CD4-positive, alpha-beta T cell treated with Interleukin-17A for 1 hour (primary cell): ENCODE measurements around the gene PCNX2.

Source experiments
- DNase-seq: peaks from one replicate; pipeline ENCODE4 v3.0.0-alpha.2; 2020

PCNX2 gene

DNA sequence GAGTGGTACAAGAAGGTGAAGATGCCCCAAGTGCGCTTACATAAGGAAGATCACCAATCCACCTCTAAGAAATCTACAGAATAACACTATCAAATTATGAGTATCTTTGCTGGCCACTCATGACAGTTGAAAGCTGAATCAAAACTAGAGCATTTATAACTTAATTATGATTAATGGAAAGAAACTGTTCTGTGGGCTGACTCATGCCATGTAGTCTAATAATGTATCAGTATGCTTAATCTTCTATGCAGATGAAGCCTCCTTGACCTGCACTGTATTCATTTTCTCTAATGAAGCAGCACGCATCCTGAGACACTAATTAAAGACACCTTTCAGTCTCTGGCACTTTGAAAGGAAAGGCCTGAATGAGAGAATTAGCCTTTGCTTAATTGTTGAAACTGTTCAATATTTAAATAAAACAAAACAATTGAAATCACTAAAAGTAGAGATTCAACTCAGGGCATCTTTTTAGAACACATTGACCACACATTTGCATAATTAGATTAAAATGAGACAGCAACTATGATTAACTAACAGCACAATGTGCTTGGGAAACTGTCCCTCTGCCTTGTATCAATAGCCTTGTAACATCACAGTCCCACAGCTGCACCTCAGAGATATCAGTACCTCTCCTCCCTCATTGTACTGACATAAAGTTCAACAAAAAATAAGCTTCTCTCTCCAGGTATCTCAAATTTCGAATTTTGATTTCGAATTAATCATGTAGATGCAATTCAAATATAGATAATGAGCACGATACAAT lies 239.5 kb downstream of the PCNX2 start:
- DNase-seq: no peak

DNA sequence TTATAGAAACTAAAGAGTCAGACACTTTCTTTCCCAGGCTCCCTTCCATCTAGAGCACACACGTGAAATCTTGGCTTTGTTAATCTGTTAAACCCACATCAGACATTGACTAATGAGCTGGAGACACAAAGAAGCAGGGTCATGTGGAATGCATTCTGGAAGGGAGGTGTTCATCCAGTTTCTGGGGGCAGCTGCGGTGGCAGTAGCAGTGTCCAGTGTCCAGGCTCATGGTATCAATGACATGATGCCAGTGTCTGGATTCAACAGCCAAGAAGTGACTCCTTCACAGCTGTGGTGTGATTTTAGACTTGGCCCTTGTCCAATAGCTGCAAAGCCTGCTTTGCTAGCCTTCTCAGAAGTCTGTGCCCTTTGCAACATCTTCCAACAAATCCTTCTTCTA lies 249.9 kb downstream of the PCNX2 start:
- no peak for DNase-seq

DNA sequence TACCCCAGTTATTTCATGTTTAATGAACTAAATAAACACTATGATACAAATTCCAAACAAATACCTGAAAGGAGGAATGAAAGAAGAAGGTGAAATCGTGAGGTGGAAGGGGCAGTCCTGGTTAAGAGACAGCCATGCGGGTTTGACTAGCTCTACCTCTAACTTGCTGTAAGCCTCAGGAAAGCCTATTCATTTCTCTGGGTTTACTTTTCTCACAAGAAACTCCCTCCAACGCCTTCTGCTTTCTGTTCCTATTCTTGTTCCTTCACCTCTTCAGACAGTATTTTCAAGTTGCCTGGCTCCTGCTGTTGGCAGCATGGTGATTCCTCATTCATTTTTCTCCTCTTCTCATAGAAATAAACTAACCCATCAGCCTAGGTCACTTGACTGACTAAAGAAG lies 252.7 kb downstream of the PCNX2 start:
- DNase-seq: no peak

DNA sequence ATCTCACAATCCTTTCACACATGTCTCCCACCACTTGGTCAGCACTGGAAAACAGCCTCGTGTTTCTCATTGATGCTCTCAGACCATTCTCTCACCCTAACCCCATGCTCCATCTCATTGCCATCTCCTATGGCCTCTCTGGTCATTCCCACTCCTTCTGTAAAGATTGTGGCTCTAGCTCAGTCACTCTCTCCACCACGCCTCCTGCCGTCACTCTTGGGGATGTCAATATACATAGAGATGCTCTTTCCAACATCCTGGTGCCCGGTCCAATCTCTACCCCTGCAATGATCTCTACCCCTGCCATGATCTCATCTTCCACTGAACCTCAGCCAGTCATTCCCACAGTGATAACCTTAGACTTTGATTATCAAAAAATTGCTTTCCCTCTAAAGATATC lies 255.0 kb downstream of the PCNX2 start:
- no peak for DNase-seq

DNA sequence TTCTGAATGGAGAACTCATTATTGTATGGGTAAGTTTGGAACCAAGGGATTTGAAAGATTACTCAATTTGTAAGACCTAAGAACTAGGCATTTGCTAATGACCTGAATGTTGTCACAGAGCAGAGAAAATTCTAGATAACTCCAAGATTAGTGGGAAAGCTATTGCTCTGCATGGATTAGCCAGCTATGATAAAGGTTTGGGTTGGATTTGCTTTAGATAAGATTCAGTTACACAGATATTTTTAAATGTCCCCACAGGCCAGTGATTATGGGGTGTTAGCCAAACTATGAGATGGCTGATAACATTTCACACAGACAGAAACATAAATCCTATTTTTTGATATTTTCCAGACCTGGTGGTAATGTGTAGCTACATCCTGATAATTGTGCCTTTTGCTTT lies 256.9 kb downstream of the PCNX2 start:
- no peak for DNase-seq

DNA sequence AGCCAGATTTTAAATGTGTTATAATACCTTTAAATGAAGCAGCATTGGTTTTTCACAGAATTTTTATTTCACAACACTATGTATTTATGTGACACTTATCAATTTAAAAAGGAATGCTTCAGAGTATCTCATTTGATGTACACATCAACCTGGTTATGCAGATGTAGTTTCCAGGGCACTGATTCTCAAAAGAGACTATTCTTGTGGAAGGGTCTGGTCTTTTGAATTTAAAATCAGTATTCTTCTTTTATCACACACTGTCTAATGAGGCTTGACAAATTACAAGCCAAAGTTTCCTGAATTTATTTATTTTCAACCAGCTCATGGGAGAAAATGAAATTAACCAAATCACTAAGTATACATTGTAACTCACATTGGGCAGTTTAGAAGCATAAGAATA lies 257.7 kb downstream of the PCNX2 start:
- no peak for DNase-seq

DNA sequence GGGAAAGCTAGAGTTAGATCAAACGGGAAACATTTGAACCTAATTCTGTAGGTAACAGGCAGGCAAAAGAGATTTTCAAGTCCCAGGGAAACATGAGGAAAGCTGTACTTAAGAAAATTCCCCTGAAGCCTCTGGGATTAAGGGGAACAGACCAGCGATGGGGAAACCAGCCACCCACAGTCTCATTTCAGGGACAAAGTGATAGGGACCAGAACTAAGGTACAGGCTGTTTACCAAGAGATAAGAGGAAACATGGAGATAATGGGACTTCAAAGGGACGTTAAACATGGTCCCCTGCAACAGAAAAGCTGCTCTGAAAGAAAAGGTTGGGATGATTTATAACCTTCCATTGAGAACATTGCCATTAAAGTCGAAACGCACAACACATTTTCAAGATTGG lies 260.7 kb downstream of the PCNX2 start:
- DNase-seq: no peak

DNA sequence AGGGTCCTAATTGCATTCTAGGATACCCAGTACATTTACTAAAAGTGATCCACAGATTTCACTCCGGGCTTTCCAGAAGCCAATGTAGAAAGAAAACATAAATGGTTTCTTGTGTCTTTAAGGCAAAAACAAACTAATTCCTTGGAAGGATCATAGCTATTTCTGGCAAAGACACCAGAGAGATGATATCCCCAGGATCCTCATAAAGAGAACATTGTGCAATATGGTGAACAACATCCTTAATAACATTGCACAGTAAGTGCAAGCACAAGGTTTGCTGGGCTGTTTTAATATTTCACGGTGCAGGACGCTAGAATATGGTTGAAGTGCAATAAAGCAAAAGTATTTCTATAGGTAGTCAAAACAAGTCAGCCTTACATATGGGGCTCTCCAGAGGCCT lies 262.2 kb downstream of the PCNX2 start:
- DNase-seq: no peak

DNA sequence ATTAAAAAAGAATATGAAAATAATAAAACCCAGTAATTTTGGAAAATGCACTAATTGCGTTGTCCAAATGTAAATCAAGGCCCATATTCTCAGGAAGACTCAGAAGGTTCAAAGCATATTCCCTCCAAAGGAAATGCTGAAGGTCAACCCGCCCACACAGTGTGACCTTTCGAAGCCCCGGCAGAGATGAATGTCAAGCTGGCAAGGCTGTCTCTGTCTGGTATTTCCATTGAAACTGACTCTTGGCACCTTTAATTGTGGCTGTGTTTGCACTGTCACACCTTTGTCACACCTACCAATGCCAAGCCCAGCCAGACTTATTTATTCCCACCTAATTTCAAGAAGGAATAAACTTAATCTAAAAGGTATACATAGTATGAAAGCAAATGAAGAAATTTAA lies 262.6 kb downstream of the PCNX2 start:
- DNase-seq: no peak

DNA sequence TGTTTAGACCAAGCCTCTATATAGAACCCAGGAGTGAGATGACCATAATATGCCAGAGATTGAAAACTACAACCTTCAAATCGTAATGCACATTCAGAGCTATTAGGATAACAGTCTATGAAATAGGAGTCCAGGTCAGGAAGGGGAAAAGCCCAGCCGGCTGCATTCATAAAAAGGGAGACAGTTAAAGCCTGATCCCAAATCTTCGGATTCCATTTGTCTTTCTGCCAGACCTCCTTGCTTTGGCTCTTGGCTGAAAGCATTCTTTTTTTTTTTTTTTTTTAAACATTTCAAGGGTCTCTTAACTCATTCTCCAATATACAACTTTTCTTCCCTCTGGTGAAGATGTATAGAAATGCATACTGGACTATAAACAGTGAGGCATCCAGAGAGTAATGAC lies 264.0 kb downstream of the PCNX2 start:
- DNase-seq: no peak

DNA sequence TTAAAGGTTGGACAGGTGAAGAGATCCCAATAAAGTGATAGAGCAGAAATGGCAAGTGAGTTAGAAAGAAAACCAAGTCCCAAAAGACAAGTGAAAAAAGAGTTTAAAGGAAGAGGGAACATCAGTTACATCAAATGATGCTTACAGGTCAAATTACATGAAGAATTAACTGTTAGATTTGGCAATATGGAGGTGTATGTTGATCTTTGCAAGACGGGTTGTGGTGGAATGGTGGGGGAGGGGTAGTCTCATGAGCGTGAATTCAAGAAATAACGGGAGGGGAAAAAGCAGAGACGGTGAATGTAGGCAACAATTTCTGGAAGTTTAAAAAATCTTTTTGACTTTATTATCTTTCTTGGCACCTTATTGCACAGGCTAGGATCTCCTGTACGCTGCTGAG lies 268.5 kb downstream of the PCNX2 start:
- DNase-seq: no peak

DNA sequence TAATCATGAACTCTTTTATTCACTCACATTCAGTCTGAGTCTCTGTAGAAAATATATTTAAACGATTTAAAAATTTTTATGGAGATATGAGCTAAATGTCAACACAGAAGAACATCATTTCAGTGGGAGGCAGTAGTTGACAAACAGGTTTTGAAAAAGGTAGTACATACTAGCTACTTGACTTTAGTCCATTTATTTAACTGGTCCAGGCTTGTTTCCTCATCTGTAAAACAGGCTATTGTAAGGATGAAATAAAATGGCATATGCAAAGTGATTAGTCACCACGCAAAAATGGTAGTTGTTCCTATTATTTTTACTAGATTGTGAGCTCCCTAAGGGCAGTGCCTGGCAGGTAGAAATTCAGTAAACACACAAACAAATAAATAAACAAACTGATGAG lies 270.0 kb downstream of the PCNX2 start:
- no peak for DNase-seq

DNA sequence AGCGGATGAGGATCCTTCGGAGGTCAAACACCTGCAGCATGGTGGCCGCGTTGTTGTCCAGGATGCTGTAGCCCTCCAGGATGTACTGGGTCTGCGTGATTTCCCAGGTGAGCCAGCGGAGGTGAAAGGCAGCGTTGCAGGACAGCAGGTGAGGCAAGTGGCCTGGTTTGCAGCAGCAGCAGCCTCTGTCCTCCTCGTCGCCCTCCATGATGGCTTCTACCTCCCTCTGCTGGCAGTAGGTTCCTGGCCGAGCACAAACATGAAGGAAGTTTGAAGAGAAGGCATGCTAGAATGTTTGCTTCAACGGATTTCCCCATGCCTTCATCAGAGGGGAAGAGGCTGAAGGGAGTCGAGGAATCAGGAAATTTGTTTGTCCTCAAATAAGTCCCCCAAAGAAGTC lies 270.4 kb downstream of the PCNX2 start:
- no peak for DNase-seq

DNA sequence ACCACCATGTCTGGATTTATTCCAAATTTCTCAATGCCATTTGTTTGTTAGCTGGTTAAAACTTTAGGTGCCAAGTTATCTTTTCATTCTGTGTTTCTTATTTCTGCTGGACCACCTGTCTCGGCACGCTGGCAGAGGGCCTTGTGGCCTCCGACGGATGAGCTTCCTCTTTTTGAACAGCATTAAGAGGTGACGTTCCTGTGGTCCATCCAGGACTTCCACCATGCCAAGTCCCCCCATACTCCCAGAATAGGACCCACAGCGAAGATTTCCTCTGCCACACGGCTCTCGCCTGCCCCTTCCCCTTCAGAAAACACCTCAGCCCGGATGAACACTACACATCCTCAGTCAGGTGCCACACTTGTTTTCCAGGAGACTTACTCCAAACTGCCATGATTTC lies 271.3 kb downstream of the PCNX2 start:
- DNase-seq: no peak

DNA sequence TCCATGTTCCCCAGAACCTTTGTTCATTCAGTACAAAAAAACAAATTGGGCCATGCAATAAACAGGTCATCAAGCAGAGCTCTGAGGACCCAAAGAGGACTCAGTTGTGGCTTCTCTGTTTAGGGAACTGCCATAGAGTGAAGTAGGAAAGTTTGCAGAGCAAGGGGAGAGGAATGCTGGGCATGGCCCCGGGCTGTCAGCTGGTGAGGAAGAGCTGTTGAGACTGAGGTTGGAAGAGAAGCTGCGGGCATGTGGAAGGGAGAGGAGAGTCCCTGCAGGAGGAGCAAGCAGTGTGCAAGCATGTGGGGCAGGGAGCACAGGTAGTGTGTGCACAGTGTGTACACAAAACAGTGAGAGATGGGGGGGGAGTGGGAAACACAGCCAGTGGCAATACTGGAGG lies 273.3 kb downstream of the PCNX2 start:
- DNase-seq: no peak

DNA sequence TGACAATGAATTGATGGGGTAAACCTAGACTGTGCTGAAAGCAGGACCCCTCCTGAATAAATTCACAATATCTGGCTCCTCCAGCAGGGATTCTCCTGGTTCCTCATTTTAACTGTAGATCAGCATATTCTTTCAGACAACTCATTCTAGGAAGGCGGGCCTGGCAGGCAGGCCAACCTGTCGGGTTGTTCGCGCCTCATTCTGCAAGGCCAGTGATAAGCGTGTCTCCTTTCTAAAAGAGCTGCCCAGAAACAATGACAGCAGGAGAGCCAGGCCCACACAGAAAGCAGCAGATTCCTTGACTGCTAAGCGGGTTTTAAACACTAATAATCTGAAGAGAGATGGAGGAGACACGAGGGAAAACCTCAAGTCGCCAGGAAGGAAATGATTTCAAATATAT lies 275.1 kb downstream of the PCNX2 start:
- no peak for DNase-seq

DNA sequence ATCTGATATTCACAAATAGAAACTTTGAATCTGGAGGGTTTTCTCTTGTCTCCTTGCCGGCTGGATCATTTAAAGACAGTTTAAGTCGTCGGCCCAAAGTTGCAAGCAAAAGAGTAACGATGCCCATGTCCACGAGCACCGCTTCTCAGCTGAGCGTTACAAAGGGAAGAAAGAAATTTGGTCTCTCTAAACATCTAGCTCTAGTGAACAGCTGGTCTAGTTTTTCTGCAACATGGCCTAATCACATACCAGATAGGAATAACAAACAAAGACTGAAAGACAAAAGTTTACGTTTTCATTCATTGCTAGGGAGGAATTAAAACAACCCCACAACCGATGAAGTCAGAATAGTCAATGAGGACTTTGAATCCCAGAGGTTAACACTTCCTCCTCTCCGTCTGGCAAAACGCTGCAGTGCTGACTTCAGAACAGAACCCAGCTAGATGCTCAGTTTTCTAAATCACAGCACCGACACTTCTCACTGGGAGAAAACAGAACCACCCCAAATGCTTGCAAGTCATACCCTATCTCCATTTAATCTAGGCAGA lies 275.7 kb downstream of the PCNX2 start:
- no peak for DNase-seq

DNA sequence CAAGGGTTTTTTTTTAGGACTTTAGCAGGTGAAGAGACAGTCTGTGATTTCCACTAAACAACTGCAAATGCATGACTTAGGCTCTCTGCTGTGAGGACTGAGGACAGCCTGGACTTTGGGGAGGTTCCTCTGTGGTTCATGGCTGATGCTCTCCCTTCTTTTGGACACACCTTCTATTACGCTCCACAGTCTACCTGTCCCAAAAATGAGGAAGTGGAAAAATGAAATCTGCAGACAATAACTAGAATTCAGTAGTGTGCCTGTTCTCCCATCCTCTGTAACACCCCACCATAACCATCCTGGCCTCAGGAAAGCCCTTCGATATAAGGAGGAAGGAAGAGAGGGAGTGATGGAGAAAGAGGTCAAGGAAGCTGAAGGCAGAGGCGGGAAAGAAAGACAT lies 276.4 kb downstream of the PCNX2 start:
- DNase-seq: no peak

DNA sequence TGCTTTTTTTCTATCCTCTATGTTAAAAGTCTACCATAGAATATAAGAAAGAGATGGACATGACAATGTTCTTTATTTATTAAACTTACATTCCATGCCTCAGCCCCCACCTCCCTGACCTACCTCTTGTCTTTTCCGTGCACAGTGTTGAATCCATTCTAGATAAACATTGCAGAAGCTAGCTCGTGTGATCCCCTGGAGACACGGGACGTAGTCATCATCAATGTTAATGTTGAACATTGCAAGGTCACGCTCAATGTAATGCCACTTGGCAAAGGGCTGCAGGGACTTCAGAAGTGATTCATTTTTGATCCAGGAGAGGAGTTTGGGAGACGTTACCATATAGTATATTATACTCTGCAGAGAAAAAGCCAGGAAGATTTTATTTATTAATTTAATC lies 278.7 kb downstream of the PCNX2 start:
- DNase-seq: no peak

DNA sequence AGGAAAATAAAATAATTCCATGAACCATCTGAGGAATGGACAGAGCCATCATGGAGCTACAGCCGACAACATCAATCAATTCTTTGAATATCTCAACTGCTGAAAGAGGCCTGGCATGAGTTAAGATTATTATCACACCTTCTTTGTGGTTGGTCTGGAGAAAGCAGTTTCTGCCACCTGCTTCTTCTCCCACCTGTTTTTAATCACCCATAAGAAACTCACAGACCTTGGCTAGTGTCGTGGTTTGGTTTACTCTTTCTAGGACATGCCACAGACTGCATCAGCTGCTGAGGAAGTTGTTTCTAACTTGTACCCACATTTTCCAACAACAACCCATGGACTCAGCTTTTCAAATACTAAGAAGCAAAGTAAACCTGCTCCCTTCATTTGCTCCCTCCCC lies 279.6 kb downstream of the PCNX2 start:
- no peak for DNase-seq

DNA sequence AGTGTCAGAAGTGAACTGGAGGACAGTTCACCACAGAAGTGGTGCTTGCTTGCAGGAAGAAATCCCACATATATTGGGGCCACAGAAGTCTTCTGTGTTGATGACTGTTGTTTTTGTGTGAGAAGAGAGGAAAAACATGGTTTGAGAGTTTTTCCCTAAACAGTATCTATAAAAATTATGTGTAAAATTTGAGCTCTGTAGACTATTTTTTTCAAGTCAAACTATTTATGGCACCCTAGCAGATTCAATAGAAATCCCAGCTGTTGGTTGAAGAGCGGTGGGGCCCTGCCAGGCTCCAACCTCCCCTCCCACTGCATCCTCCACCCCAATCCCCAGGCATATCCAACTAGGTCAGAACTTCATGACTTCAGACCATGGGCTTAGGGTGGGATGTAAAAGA lies 283.5 kb downstream of the PCNX2 start:
- DNase-seq: no peak

DNA sequence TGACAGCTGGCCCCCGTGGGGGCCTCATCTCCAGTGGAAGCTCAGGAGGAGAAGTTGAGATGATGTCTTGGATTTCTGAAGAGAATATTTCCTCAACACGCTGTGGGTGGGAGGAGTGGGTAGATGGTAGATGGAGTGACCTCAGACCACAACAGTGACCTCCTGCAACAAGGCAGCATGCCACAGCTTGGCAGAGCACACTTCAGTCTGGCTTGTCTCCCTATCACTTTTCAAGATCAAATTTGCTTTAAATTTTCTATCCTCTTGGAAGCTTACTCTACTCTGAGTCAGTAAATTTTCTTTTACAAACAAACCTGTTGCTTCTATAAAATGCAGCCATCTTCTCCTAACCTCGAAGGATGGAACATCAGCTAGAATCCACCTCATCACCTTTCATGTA lies 285.4 kb downstream of the PCNX2 start:
- no peak for DNase-seq

DNA sequence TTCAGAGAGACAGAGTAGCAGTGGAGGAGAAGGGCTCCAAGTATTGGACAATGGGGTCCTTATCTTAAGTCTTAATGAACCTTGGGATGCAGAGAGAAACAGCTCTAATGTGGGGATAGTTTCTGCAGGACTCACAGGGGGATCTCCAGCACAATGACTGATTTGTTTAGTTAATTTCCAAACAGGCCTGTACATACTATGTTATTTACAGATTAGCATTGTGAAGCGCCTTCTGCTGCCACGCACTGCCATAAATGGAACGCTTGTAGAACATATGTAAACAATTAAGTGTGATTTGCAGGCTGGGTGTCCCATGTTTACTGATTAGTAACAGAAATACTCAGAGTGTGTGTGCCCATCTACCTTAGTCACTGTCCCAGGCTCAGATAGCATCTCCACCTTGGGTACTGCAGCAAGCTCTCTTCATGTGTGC lies 289.0 kb downstream of the PCNX2 start:
- no peak for DNase-seq

DNA sequence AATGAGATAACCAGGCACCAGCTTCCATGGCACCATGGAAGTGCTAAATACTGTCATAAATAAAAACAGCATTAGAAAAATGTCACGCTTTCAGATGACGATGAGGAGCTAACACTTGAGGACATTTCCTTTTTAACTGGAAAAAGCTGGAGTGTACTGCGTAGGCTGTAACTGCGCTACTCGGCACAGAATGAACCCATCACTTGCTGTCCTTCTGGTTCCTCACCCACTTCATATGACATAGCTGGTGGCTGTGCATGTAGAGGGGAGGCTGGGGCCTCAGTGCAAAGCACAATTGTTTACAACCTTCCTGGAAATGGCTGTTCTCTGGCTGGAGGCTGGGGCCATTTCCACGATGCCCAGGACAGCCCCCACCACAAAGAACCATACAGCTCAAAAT lies 289.4 kb downstream of the PCNX2 start:
- no peak for DNase-seq

DNA sequence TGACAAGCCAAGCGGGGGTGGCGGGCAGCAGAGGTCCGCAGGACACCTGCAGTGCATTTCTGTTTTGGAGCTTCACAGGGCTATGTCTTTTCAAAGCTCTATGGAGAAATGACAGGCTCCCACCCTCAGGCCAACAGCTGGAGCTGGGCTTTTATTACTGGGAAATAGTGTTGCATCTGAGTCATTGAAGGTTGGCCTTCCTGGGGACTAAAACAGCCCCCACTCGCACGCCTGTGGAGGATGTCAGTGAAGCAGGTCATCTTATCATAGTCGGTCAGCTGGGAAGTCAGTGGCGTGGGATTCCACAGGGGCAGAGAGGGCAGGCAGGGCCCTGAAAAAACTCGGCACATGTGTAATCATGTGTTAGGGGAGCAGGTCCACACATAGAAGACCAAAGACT lies 289.8 kb downstream of the PCNX2 start:
- DNase-seq: no peak
